Measurements from ENCODE around the gene SCYGR8. TPM values are rescaled to one million over a fixed set of nuclear protein-coding genes. Genes with fewer than 3 reads are reported as not detected.

SCYGR8 gene
- polyA plus RNA-seq (2012; ENCODE audit: low read depth, missing spikeins), result not detected

- TF ChIP-seq PAX5 (IDR thresholded peaks at IDR 0.05; ENCODE audit: insufficient read depth, low read length, severe bottlenecking) (no peak), TAF1 (IDR thresholded peaks at IDR 0.05; ENCODE audit: low read depth, low read length) (no peak), POLR2AphosphoS5 (IDR thresholded peaks at IDR 0.05; ENCODE audit: low read depth, low read length) (no peak), POLR2A (IDR thresholded peaks at IDR 0.05; ENCODE audit: low read depth, low read length) (no peak), POU2F2 (IDR thresholded peaks at IDR 0.05; ENCODE audit: low read depth, low read length) (no peak), SPI1 (IDR thresholded peaks at IDR 0.05; ENCODE audit: low read depth, low read length) (no peak)
- FAIRE-seq, result no peak
- no peak for DNase-seq (ENCODE audit: insufficient read length, low spot score)
Measured at GRCh38 chr2:227745594-227745993, at the start of gene SCYGR8. Gene SCYGR8, plus strand, starts transcription at chr2:227745894. Its CDS starts 0 bp downstream, at chr2:227745894.

GRCh38 chr2:227696990-227697679 lies 48.6 kb upstream of the SCYGR8 start:
- FAIRE-seq, result no peak
- TF ChIP-seq SPI1 (IDR thresholded peaks at IDR 0.05; ENCODE audit: low read depth, low read length), result no peak
- TF ChIP-seq POU2F2 (IDR thresholded peaks at IDR 0.05; ENCODE audit: low read depth, low read length), result no peak
- TF ChIP-seq TAF1 (IDR thresholded peaks at IDR 0.05; ENCODE audit: low read depth, low read length), result no peak
- TF ChIP-seq POLR2A (IDR thresholded peaks at IDR 0.05; ENCODE audit: low read depth, low read length), result no peak
- no peak for TF ChIP-seq POLR2AphosphoS5 (IDR thresholded peaks at IDR 0.05; ENCODE audit: low read depth, low read length)
- TF ChIP-seq PAX5 (IDR thresholded peaks at IDR 0.05; ENCODE audit: insufficient read depth, low read length, severe bottlenecking), result no peak
- no peak for DNase-seq (ENCODE audit: insufficient read length, low spot score)

GRCh38 chr2:227701556-227701955 lies 44.1 kb upstream of the SCYGR8 start:
- TF ChIP-seq PAX5 (IDR thresholded peaks at IDR 0.05; ENCODE audit: insufficient read depth, low read length, severe bottlenecking), result no peak
- TF ChIP-seq TAF1 (IDR thresholded peaks at IDR 0.05; ENCODE audit: low read depth, low read length), result no peak
- no peak for TF ChIP-seq POLR2AphosphoS5 (IDR thresholded peaks at IDR 0.05; ENCODE audit: low read depth, low read length)
- no peak for TF ChIP-seq POLR2A (IDR thresholded peaks at IDR 0.05; ENCODE audit: low read depth, low read length)
- TF ChIP-seq POU2F2 (IDR thresholded peaks at IDR 0.05; ENCODE audit: low read depth, low read length), result no peak
- no peak for TF ChIP-seq SPI1 (IDR thresholded peaks at IDR 0.05; ENCODE audit: low read depth, low read length)
- DNase-seq (ENCODE audit: insufficient read length, low spot score), result no peak

GRCh38 chr2:227703280-227703732 lies 42.4 kb upstream of the SCYGR8 start:
- TF ChIP-seq PAX5 (IDR thresholded peaks at IDR 0.05; ENCODE audit: insufficient read depth, low read length, severe bottlenecking), result no peak
- TF ChIP-seq TAF1 (IDR thresholded peaks at IDR 0.05; ENCODE audit: low read depth, low read length), result no peak
- no peak for TF ChIP-seq SPI1 (IDR thresholded peaks at IDR 0.05; ENCODE audit: low read depth, low read length)
- TF ChIP-seq POLR2A (IDR thresholded peaks at IDR 0.05; ENCODE audit: low read depth, low read length), result no peak
- no peak for TF ChIP-seq POLR2AphosphoS5 (IDR thresholded peaks at IDR 0.05; ENCODE audit: low read depth, low read length)
- TF ChIP-seq POU2F2 (IDR thresholded peaks at IDR 0.05; ENCODE audit: low read depth, low read length), result no peak
- no peak for DNase-seq (ENCODE audit: insufficient read length, low spot score)
- no peak for FAIRE-seq

More at GRCh38 chr2:227701556-227701955, 44.1 kb upstream of the SCYGR8 start:
- FAIRE-seq, result no peak

- no peak for DNase-seq (ENCODE audit: insufficient read length, low spot score)
- TF ChIP-seq SPI1 (IDR thresholded peaks at IDR 0.05; ENCODE audit: low read depth, low read length) (no peak), PAX5 (IDR thresholded peaks at IDR 0.05; ENCODE audit: insufficient read depth, low read length, severe bottlenecking) (no peak), TAF1 (IDR thresholded peaks at IDR 0.05; ENCODE audit: low read depth, low read length) (no peak), POLR2AphosphoS5 (IDR thresholded peaks at IDR 0.05; ENCODE audit: low read depth, low read length) (no peak), POU2F2 (IDR thresholded peaks at IDR 0.05; ENCODE audit: low read depth, low read length) (no peak), POLR2A (IDR thresholded peaks at IDR 0.05; ENCODE audit: low read depth, low read length) (no peak)
- FAIRE-seq, result no peak
Measured at GRCh38 chr2:227703961-227704360, 41.7 kb upstream of the SCYGR8 start.

GRCh38 chr2:227706859-227707258 lies 38.8 kb upstream of the SCYGR8 start:
- DNase-seq (ENCODE audit: insufficient read length, low spot score) (no peak), FAIRE-seq (no peak)
- no peak for TF ChIP-seq SPI1 (IDR thresholded peaks at IDR 0.05; ENCODE audit: low read depth, low read length)
- TF ChIP-seq POLR2A (IDR thresholded peaks at IDR 0.05; ENCODE audit: low read depth, low read length), result no peak
- TF ChIP-seq POU2F2 (IDR thresholded peaks at IDR 0.05; ENCODE audit: low read depth, low read length), result no peak
- no peak for TF ChIP-seq POLR2AphosphoS5 (IDR thresholded peaks at IDR 0.05; ENCODE audit: low read depth, low read length)
- no peak for TF ChIP-seq TAF1 (IDR thresholded peaks at IDR 0.05; ENCODE audit: low read depth, low read length)
- TF ChIP-seq PAX5 (IDR thresholded peaks at IDR 0.05; ENCODE audit: insufficient read depth, low read length, severe bottlenecking), result no peak

- TF ChIP-seq SPI1 (IDR thresholded peaks at IDR 0.05; ENCODE audit: low read depth, low read length), result no peak
- FAIRE-seq, result no peak
- no peak for DNase-seq (ENCODE audit: insufficient read length, low spot score)
Measured at GRCh38 chr2:227707390-227707789, 38.3 kb upstream of the SCYGR8 start.

- no peak for FAIRE-seq
- TF ChIP-seq POLR2A (IDR thresholded peaks at IDR 0.05; ENCODE audit: low read depth, low read length) (no peak), POU2F2 (IDR thresholded peaks at IDR 0.05; ENCODE audit: low read depth, low read length) (no peak), TAF1 (IDR thresholded peaks at IDR 0.05; ENCODE audit: low read depth, low read length) (no peak), PAX5 (IDR thresholded peaks at IDR 0.05; ENCODE audit: insufficient read depth, low read length, severe bottlenecking) (no peak), SPI1 (IDR thresholded peaks at IDR 0.05; ENCODE audit: low read depth, low read length) (no peak), POLR2AphosphoS5 (IDR thresholded peaks at IDR 0.05; ENCODE audit: low read depth, low read length) (no peak)
- DNase-seq (ENCODE audit: insufficient read length, low spot score), result no peak
Measured at GRCh38 chr2:227710986-227711385, 34.7 kb upstream of the SCYGR8 start.

GRCh38 chr2:227713291-227713690 lies 32.4 kb upstream of the SCYGR8 start:
- DNase-seq (ENCODE audit: insufficient read length, low spot score) (no peak), FAIRE-seq (no peak)
- TF ChIP-seq POLR2AphosphoS5 (IDR thresholded peaks at IDR 0.05; ENCODE audit: low read depth, low read length) (no peak), PAX5 (IDR thresholded peaks at IDR 0.05; ENCODE audit: insufficient read depth, low read length, severe bottlenecking) (no peak)

GRCh38 chr2:227716501-227716900 lies 29.2 kb upstream of the SCYGR8 start:
- DNase-seq (ENCODE audit: insufficient read length, low spot score), result no peak
- TF ChIP-seq POU2F2 (IDR thresholded peaks at IDR 0.05; ENCODE audit: low read depth, low read length) (no peak), POLR2A (IDR thresholded peaks at IDR 0.05; ENCODE audit: low read depth, low read length) (no peak), SPI1 (IDR thresholded peaks at IDR 0.05; ENCODE audit: low read depth, low read length) (no peak), TAF1 (IDR thresholded peaks at IDR 0.05; ENCODE audit: low read depth, low read length) (no peak), PAX5 (IDR thresholded peaks at IDR 0.05; ENCODE audit: insufficient read depth, low read length, severe bottlenecking) (no peak), POLR2AphosphoS5 (IDR thresholded peaks at IDR 0.05; ENCODE audit: low read depth, low read length) (no peak)
- FAIRE-seq, result no peak
